Hematopoietic multipotent progenitor cell treated with erythropoietin and hydrocortisone succinate and interleukin-3 and kit ligand, for 15 days (in vitro differentiated cells): ENCODE measurements around the gene TENM3.

Experiments used
- DNase-seq: peaks from one replicate; pipeline ENCODE4 v3.0.0-alpha.2; 2015; ENCODE audit warnings: low spot score

Gene TENM3

GRCh38 chr4:182291175-182291574 is 48.0 kb downstream of the TENM3 start:
- DNase-seq = no peak

GRCh38 chr4:182291597-182292270 is 48.5 kb downstream of the TENM3 start:
- no peak for DNase-seq

GRCh38 chr4:182292612-182293011 is 49.4 kb downstream of the TENM3 start:
- DNase-seq = no peak

GRCh38 chr4:182293691-182294255 is 50.6 kb downstream of the TENM3 start:
- DNase-seq = no peak

- no peak for DNase-seq
Observed at GRCh38 chr4:182294451-182294850, 51.2 kb downstream of the TENM3 start.

- no peak for DNase-seq
Observed at GRCh38 chr4:182297659-182298058, 54.5 kb downstream of the TENM3 start.

- no peak for DNase-seq
Observed at GRCh38 chr4:182301736-182302135, 58.5 kb downstream of the TENM3 start.

- DNase-seq = no peak
Observed at GRCh38 chr4:182303847-182304246, 60.6 kb downstream of the TENM3 start.

- DNase-seq = no peak
Observed at GRCh38 chr4:182306792-182307507, 63.7 kb downstream of the TENM3 start.

GRCh38 chr4:182307746-182308145 is 64.5 kb downstream of the TENM3 start:
- no peak for DNase-seq

- no peak for DNase-seq
Observed at GRCh38 chr4:182309877-182310276, 66.7 kb downstream of the TENM3 start.

- no peak for DNase-seq
Observed at GRCh38 chr4:182310316-182310715, 67.1 kb downstream of the TENM3 start.

- DNase-seq = no peak
Observed at GRCh38 chr4:182310962-182311361, 67.8 kb downstream of the TENM3 start.

GRCh38 chr4:182314537-182314936 is 71.3 kb downstream of the TENM3 start:
- no peak for DNase-seq

GRCh38 chr4:182318256-182318655 is 75.1 kb downstream of the TENM3 start:
- no peak for DNase-seq

- no peak for DNase-seq
Observed at GRCh38 chr4:182320092-182320491, 76.9 kb downstream of the TENM3 start.

- no peak for DNase-seq
Observed at GRCh38 chr4:182320580-182320979, 77.4 kb downstream of the TENM3 start.

GRCh38 chr4:182324282-182324681 is 81.1 kb downstream of the TENM3 start:
- no peak for DNase-seq

GRCh38 chr4:182325397-182325796 is 82.2 kb downstream of the TENM3 start:
- DNase-seq = no peak

- no peak for DNase-seq
Observed at GRCh38 chr4:182325848-182326255, 82.7 kb downstream of the TENM3 start.

GRCh38 chr4:182328505-182328904 is 85.3 kb downstream of the TENM3 start:
- no peak for DNase-seq

GRCh38 chr4:182337366-182337765 is 94.2 kb downstream of the TENM3 start:
- DNase-seq = no peak

- DNase-seq = no peak
Observed at GRCh38 chr4:182338063-182338462, 94.9 kb downstream of the TENM3 start.
